Fibroblast of villous mesenchyme (primary cell): Measurements from ENCODE around the gene RPL15. TPM values are rescaled to one million over a fixed set of nuclear protein-coding genes. Genes with fewer than 3 reads are reported as not detected.

ENCODE experiments used
- DNase-seq: peaks from one replicate; pipeline ENCODE4 v3.0.0-alpha.2; 2010; ENCODE audit warnings: low read depth
- H3K4me3 ChIP-seq: 2 replicates; pipeline ENCODE4 v1.5.1; 2011; ENCODE audit warnings: low read depth, mild to moderate bottlenecking, low read length
- total RNA-seq: library from RNA; depleted of rRNA; stranded (reverse); fragments of >200 nt; gene quantifications from 2 replicates; pipeline ENCODE4 v1.2.3, GENCODE V29; 2012
- TF ChIP-seq, protein P1 (sequence below): IDR thresholded peaks from 2 replicates; pipeline ENCODE4 v1.5.1; 2012; ENCODE audit warnings: low read depth, mild to moderate bottlenecking, low read length; ENCODE audit not compliant: insufficient read depth

Gene RPL15
- total RNA-seq, 1 donor = 1,935 TPM

DNA sequence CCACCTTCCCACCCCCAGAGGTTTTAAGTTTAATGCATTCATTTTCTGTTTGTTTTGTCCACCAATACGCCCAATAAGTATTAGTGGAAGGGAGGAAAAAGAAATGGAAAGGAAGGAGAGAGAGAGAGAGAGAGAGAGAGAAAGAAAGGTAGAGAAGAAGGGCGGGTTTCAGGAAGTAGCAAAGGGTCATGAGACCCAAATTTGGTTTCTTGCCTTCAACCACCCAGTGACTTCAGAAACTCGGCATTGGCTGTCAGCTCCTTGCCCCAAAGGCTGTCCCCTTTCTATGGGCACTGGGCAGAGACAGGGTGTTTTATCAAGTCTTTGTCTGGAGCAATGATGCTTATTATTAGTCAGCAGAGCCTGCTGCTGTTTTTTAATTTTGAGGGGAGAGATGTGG, 14.7 kb downstream of the RPL15 start:
- TF ChIP-seq, protein P1, sequence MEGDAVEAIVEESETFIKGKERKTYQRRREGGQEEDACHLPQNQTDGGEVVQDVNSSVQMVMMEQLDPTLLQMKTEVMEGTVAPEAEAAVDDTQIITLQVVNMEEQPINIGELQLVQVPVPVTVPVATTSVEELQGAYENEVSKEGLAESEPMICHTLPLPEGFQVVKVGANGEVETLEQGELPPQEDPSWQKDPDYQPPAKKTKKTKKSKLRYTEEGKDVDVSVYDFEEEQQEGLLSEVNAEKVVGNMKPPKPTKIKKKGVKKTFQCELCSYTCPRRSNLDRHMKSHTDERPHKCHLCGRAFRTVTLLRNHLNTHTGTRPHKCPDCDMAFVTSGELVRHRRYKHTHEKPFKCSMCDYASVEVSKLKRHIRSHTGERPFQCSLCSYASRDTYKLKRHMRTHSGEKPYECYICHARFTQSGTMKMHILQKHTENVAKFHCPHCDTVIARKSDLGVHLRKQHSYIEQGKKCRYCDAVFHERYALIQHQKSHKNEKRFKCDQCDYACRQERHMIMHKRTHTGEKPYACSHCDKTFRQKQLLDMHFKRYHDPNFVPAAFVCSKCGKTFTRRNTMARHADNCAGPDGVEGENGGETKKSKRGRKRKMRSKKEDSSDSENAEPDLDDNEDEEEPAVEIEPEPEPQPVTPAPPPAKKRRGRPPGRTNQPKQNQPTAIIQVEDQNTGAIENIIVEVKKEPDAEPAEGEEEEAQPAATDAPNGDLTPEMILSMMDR = no peak
- no peak overlapping the region for H3K4me3 ChIP-seq
- DNase-seq = no peak

DNA sequence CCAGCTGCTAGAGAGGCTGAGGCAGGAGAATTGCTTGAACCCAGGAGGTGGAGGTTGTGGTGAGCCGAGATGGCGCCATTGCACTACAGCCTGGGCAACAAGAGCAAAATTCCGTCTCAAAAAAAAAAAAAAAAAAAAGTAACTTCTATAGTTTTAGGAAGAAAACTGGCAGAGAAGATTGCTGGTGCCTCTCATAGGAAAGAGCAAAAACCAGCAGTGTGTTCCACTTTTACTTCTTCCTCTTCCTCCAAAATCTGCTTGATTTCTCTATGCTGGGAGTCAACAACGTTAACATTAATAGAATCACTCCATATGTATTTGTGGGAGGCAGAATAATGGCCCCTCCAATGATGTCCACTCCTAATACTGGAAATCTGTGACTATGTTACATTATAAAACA, 15.6 kb downstream of the RPL15 start:
- no peak for DNase-seq
- no peak overlapping the region for H3K4me3 ChIP-seq
- TF ChIP-seq, protein P1 = no peak

DNA sequence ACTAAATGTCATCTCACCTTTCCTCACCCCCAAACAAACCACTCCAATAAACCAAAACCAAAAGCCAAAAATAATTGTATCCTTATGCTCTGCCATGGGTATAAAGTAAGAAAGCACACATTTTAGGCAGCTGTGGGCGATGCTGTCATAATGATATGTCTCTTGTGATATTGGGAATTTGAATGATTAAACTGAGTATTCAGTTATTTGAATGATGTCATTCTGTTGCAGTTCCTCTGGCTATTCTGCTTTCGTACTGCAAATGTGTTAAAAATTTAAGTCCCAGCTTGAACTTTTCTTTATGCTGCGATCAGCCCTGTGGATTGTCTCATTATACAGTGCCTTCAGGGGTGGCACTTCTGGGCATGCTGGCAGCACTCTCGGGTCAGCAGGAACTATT, 17.3 kb downstream of the RPL15 start:
- TF ChIP-seq, protein P1 = no peak
- no peak overlapping the region for H3K4me3 ChIP-seq
- no peak for DNase-seq

DNA sequence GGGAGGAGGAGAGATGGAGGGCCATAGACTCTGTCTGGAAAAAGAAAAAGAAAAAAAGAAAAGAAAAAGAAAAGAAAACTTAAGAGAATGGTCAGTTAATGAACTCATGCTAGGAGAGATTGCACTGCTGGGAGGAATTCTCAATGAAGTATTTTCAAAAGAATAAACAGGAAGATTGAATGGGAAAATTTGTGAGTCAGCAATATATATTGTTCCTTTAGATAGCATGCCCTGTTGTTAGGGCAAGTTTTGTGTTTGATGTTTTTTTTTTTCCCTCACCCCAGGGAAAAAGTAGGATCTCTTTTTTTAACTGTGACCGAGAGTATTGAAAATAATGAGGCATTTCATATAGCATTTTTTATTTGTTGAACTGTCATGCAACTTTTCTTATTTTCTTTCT, 20.4 kb downstream of the RPL15 start:
- TF ChIP-seq, protein P1 = no peak
- DNase-seq = no peak
- H3K4me3 ChIP-seq = no peak overlapping the region

DNA sequence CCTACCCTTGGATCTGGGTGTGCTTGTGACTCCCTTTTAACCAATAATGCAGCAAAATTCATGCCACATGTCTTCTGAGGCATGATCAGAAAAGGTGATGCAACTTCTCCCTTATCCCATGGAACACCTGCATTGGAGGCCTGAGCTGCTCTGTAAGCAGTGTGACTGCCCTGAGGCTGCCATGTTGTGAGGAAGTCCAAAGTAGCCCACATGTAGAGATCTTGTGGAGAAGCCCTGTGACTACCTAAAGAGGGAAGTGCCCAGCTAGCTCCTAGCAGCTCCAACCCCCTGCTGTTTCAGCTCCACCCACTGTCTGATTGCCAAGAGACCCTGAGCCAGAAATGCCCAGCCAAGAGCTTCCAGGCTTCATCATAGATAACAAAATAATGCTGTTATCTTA, 21.8 kb downstream of the RPL15 start:
- no peak for DNase-seq
- no peak overlapping the region for H3K4me3 ChIP-seq
- TF ChIP-seq, protein P1 = no peak

DNA sequence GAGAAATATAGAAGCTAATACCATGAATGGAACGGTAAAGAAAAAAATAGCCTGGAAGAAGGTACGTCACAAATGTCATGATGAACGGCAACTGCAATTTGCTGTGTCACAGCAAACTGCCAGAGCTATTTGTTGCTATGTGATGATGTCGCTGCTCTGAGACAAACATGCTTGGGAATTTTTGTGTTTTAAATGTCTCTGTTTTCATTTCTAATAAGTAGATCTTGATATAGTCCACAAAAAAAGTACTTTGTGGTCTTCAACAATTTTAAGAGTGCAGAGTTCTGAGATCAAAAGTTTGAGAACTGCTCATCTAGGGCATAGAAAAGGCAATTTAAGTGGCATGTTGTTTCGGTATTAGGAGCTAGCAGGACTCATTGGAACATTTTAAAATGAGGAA, 23.8 kb downstream of the RPL15 start:
- DNase-seq = no peak

DNA sequence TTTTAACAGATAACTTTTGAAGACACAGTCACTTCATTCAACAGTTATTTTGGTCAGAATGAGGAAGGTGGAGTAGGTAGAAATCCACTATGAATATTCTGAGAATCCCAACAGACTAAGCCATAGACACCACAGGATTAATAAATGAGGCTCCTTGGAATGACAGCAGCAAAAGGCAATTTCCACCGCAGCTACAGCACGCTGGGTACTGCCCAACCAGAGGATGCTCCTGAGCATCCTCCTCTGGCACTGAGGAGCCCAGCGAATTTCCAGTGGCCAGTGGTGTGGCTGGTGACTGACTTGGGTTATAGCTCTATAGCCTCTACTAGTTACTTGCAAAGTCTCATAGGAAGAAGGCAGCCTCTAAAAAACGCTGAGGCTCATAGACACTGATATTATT, 24.5 kb downstream of the RPL15 start:
- TF ChIP-seq, protein P1 = no peak
- DNase-seq = no peak
- no peak overlapping the region for H3K4me3 ChIP-seq

More for the DNA sequence above, 23.8 kb downstream of the RPL15 start:
- no peak overlapping the region for H3K4me3 ChIP-seq
- TF ChIP-seq, protein P1 = no peak
